CD4-positive, CD25-positive, alpha-beta regulatory T cell (primary cell): ENCODE results near the gene SMYD5. TPM values are rescaled to one million over a fixed set of nuclear protein-coding genes. Genes with fewer than 3 reads are reported as not detected.
A peak's percentile ranks its signal among the peaks of the same experiment; 100 is the strongest.
"Not testable (repeated sequence)": the region's sequence is repeated elsewhere in the genome, so short reads cannot be mapped to it uniquely, and the experiment has no call there.

Experiments
- ATAC-seq, 2 donors: fragments of 150-1000 bp; cut with Tn5 transposase; one replicate each; pipeline ENCODE4 v1.10.0; 2021; ENCODE audit warnings: low read depth in 2 of 2, moderate number of reproducible peaks in 2 of 2, moderate library complexity in 1 of 2
- DNase-seq, 3 donors: peaks; one replicate each; pipeline versions ENCODE4 v3.0.0 to v3.0.0-alpha.2; 2012 to 2022; ENCODE audit warnings: mixed read lengths in 1 of 3
- H3K27ac ChIP-seq: one replicate; pipeline ENCODE4 v1.7.0; 2013; ENCODE audit warnings: mild to moderate bottlenecking, low read length; ENCODE audit not compliant: insufficient read depth, poor library complexity, severe bottlenecking
- H3K27me3 ChIP-seq: one replicate; pipeline ENCODE4 v1.7.0; 2013; ENCODE audit warnings: low read length; ENCODE audit not compliant: control insufficient read depth, insufficient read depth
- H3K36me3 ChIP-seq: one replicate; pipeline ENCODE4 v1.7.0; 2013; ENCODE audit warnings: mild to moderate bottlenecking, low read length, moderate library complexity; ENCODE audit not compliant: control insufficient read depth, insufficient read depth
- H3K4me1 ChIP-seq: 2 replicates; pipeline ENCODE4 v1.7.0; 2013; ENCODE audit warnings: mild to moderate bottlenecking, low read length; ENCODE audit not compliant: insufficient read depth, control insufficient read depth, poor library complexity, severe bottlenecking
- H3K4me3 ChIP-seq: one replicate; pipeline ENCODE4 v1.7.0; 2013; ENCODE audit warnings: low read depth, mild to moderate bottlenecking, low read length, moderate library complexity
- H3K9me3 ChIP-seq, 2 experiments: 1 replicate in 1 of 2; 2 replicates in 1 of 2; pipeline ENCODE4 v1.7.0; 2013; ENCODE audit warnings: low read length in 2 of 2, mild to moderate bottlenecking in 1 of 2, moderate library complexity in 1 of 2; ENCODE audit not compliant: control insufficient read depth in 2 of 2
- H3K27ac Mint-ChIP-seq, 3 donors: one replicate each; pipeline ENCODE4 v1.8.0; 2020 to 2022; ENCODE audit warnings: mild to moderate bottlenecking in 3 of 3, mixed read lengths in 3 of 3, moderate library complexity in 2 of 3
- H3K27me3 Mint-ChIP-seq: one replicate; pipeline ENCODE4 v1.8.0; 2022; ENCODE audit warnings: mild to moderate bottlenecking, mixed read lengths
- H3K36me3 Mint-ChIP-seq: one replicate; pipeline ENCODE4 v1.8.0; 2020; ENCODE audit warnings: mixed read lengths
- H3K4me1 Mint-ChIP-seq, 4 donors: one replicate each; pipeline ENCODE4 v1.8.0; 2020 to 2022; ENCODE audit warnings: mixed read lengths in 4 of 4, mild to moderate bottlenecking in 1 of 4
- H3K4me3 Mint-ChIP-seq, 4 donors: one replicate each; pipeline ENCODE4 v1.8.0; 2020 to 2022; ENCODE audit warnings: mild to moderate bottlenecking in 4 of 4, mixed read lengths in 4 of 4, moderate library complexity in 3 of 4
- H3K9me3 Mint-ChIP-seq, 7 donors: one replicate each; pipeline ENCODE4 v1.8.0; 2020 to 2022; ENCODE audit warnings: mixed read lengths in 7 of 7, mild to moderate bottlenecking in 3 of 7, moderate library complexity in 2 of 7
- polyA plus RNA-seq, 4 donors: library from polyadenylated mRNA; unstranded; fragments of 300-500 nt; fragmentation: Illumina TruSeq; gene quantifications; one replicate each; pipeline ENCODE4 v1.2.3, GENCODE V29; 2021
- total RNA-seq: library from RNA; stranded (reverse); gene quantifications from one replicate; pipeline ENCODE4 v1.2.3, GENCODE V29; 2022

SMYD5 gene
- total and polyA plus RNA-seq, 5 donors from 2014 or later, result 13.8 to 30.3 (median 18.5) TPM

GRCh38 chr2:73187549-73187948, 26.5 kb upstream of the SMYD5 start:
- Histone ChIP-seq H3K4me3 (no peak overlapping the region), H3K27ac (no peak overlapping the region), H3K9me3 (no peaks in the 10 kb centered on the region), H3K36me3 (no peaks in the 10 kb centered on the region), H3K4me1 (no peaks in the 10 kb centered on the region), H3K27me3 (peaks cover 6% of the 10 kb centered on the region)
- Mint-ChIP-seq H3K4me3 (no peak overlapping the region), H3K4me1 (no peaks in the 10 kb centered on the region), H3K9me3 (peaks cover 0 to 6% (median 0%) of the 10 kb centered on the region in 7 donors), H3K27me3 (peaks cover 37% of the 10 kb centered on the region), H3K27ac (no peak overlapping the region), H3K36me3 (no peaks in the 10 kb centered on the region)
- DNase-seq (no peak), ATAC-seq (no peak)

DNA sequence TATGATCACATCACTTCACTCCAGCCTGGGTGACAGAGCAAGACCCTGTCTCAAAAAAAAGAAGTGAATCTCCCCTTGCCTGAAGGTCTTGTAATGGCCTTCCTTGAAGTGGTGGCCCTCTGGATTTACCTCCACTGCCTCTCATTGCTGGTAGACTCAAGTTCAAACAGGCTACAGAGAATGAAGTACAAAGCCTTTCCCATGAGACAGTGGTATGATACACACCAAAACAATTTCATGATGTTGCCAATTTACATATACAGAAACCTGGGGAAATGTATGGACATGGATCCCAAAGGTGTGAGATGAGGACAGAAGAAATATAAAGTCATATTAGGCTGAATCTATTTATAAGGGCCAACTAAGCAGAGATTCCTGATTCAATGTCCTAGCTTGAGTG, 16.5 kb upstream of the SMYD5 start:
- ATAC-seq (no peak), DNase-seq (no peak)
- no peak overlapping the region for H3K4me3 Mint-ChIP-seq
- no peak overlapping the region for H3K4me3 ChIP-seq
- no peak overlapping the region for H3K27ac Mint-ChIP-seq
- H3K9me3 ChIP-seq, result no peaks in the 10 kb centered on the region
- peaks cover 27% of the 10 kb centered on the region for H3K27me3 ChIP-seq
- peaks cover 0 to 2% (median 0%) of the 10 kb centered on the region in 7 donors for H3K9me3 Mint-ChIP-seq
- no peak overlapping the region for H3K27ac ChIP-seq
- no peaks in the 10 kb centered on the region for H3K36me3 Mint-ChIP-seq
- peaks cover 4% of the 10 kb centered on the region for H3K4me1 ChIP-seq
- peaks cover 0 to 7% (median 3%) of the 10 kb centered on the region in 4 donors for H3K4me1 Mint-ChIP-seq
- H3K36me3 ChIP-seq, result no peaks in the 10 kb centered on the region
- peaks cover 67% of the 10 kb centered on the region for H3K27me3 Mint-ChIP-seq

- Mint-ChIP-seq H3K27me3 (peaks cover 82% of the 10 kb centered on the region), H3K4me1 (peaks cover 0 to 13% (median 5%) of the 10 kb centered on the region in 4 donors)
- H3K27ac Mint-ChIP-seq, ATAC-seq, DNase-seq, H3K27ac ChIP-seq, H3K9me3 Mint-ChIP-seq, H3K36me3 Mint-ChIP-seq, H3K4me3 Mint-ChIP-seq, H3K4me3 ChIP-seq, H3K36me3 ChIP-seq, H3K9me3 ChIP-seq: not testable (repeated sequence)
- H3K27me3 ChIP-seq, result peaks cover 27% of the 10 kb centered on the region
- peaks cover 13% of the 10 kb centered on the region for H3K4me1 ChIP-seq
Measured at GRCh38 chr2:73200281-73200680, 13.8 kb upstream of the SMYD5 start.

GRCh38 chr2:73202156-73203054, 11.6 kb upstream of the SMYD5 start, which contains the start of gene NOTO:
Gene NOTO (plus strand): TSS chr2:73202574. CDS start chr2:73202667, 93 bp downstream.
- ATAC-seq (no peak), DNase-seq (peak in 1 of 3 donors; percentile 8)
- Histone ChIP-seq H3K27me3 (peaks cover 28% of the 10 kb centered on the region), H3K27ac (no peak within 1 kb of the TSS), H3K4me3 (no peak within 1 kb of the TSS), H3K36me3 (no peaks in the 10 kb centered on the region), H3K9me3 (no peaks in the 10 kb centered on the region), H3K4me1 (peaks cover 13% of the 10 kb centered on the region)
- Mint-ChIP-seq H3K9me3 (peaks cover 0 to 5% (median 0%) of the 10 kb centered on the region in 7 donors), H3K4me1 (peaks cover 0 to 13% (median 5%) of the 10 kb centered on the region in 4 donors), H3K4me3 (peak within 1 kb of the TSS; percentile 6 to 68 (median 58)), H3K36me3 (no peaks in the 10 kb centered on the region), H3K27me3 (peaks cover 77% of the 10 kb centered on the region), H3K27ac (no peak within 1 kb of the TSS)

DNA sequence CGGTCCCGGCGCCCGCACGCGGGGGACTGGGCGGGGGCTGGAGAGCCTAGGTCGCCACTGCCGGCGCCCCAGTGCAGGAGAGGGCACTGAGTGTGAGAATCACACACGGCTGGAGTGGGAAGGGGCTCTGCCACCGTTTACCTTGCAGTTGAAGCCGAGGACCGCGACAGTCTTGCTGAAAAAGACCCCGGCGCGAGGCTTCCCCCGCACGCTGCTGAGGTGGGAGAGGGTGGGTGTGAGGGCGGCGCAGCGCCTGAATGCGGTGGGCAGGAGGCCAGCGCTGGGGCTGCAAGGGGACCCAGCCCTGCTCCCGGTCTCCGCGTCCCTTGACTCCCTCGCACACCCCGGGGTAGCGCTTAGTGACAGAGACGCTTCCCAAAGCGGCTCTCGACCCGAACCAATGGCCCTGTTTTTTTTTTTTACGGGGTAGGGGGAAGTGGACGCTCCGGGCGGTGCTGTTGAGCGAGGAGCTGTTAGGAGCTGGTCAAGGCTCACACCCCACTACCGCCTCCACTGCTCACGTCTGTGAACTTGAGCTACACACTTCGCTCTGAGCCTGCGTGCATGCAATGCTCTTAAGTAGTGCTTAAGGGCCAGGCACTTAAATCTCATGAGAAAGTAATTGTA, 10.9 kb upstream of the SMYD5 start:
- no peak for DNase-seq
- H3K36me3 Mint-ChIP-seq, result no peaks in the 10 kb centered on the region
- Histone ChIP-seq H3K27me3 (peaks cover 23% of the 10 kb centered on the region), H3K4me1 (peaks cover 13% of the 10 kb centered on the region), H3K9me3 (no peaks in the 10 kb centered on the region), H3K27ac (no peak overlapping the region), H3K36me3 (no peaks in the 10 kb centered on the region), H3K4me3 (no peak overlapping the region)
- H3K4me1 Mint-ChIP-seq, result peaks cover 0 to 13% (median 5%) of the 10 kb centered on the region in 4 donors
- H3K27ac Mint-ChIP-seq, result no peak overlapping the region
- peak in 1 of 2 donors; percentile 20 for ATAC-seq
- peaks cover 0 to 5% (median 0%) of the 10 kb centered on the region in 7 donors for H3K9me3 Mint-ChIP-seq
- peaks cover 80% of the 10 kb centered on the region for H3K27me3 Mint-ChIP-seq
- H3K4me3 Mint-ChIP-seq, result peak overlapping the region in 2 of 4 donors; percentile 44 to 60

GRCh38 chr2:73205611-73206010, 8.4 kb upstream of the SMYD5 start:
- Histone ChIP-seq H3K27me3 (peaks cover 16% of the 10 kb centered on the region), H3K36me3 (no peaks in the 10 kb centered on the region)
- peaks cover 67% of the 10 kb centered on the region for H3K27me3 Mint-ChIP-seq

DNA sequence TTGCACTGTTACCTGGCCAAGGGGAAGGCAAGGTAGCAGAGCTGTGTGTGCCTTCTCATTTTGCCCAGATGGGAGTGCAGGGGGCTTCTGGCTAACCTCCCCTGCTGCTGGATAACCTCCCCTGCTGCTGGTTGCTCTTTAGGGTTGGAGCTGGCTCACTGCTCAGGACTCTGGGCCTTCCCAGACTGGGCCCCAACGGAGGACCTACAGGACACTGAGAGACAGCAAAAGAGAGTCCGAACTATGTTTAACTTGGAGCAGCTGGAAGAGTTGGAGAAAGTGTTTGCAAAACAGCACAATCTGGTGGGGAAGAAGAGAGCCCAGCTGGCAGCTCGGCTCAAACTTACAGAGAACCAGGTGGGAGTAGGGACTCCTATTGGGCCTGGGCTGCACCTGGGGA, 5.8 kb upstream of the SMYD5 start:
- no peak overlapping the region for H3K27ac Mint-ChIP-seq
- H3K27me3 Mint-ChIP-seq, result peaks cover 48% of the 10 kb centered on the region
- no peak overlapping the region for H3K27ac ChIP-seq
- no peak for DNase-seq
- no peaks in the 10 kb centered on the region for H3K36me3 ChIP-seq
- no peaks in the 10 kb centered on the region for H3K9me3 ChIP-seq
- ATAC-seq, result no peak
- H3K4me3 ChIP-seq, result no peak overlapping the region
- H3K27me3 ChIP-seq, result peaks cover 8% of the 10 kb centered on the region
- H3K4me1 Mint-ChIP-seq, result peaks cover 0 to 15% (median 8%) of the 10 kb centered on the region in 4 donors
- peaks cover 13% of the 10 kb centered on the region for H3K4me1 ChIP-seq
- peaks cover 4% of the 10 kb centered on the region for H3K36me3 Mint-ChIP-seq
- H3K4me3 Mint-ChIP-seq, result no peak overlapping the region
- H3K9me3 Mint-ChIP-seq, result peaks cover 0 to 3% (median 0%) of the 10 kb centered on the region in 7 donors

More at GRCh38 chr2:73205611-73206010, 8.4 kb upstream of the SMYD5 start:
- Histone ChIP-seq H3K27ac (no peak overlapping the region), H3K4me1 (peaks cover 13% of the 10 kb centered on the region), H3K4me3 (no peak overlapping the region), H3K9me3 (no peaks in the 10 kb centered on the region)
- Mint-ChIP-seq H3K4me1 (peaks cover 0 to 13% (median 5%) of the 10 kb centered on the region in 4 donors), H3K36me3 (peaks cover 4% of the 10 kb centered on the region), H3K27ac (no peak overlapping the region), H3K4me3 (no peak overlapping the region), H3K9me3 (peaks cover 0 to 5% (median 0%) of the 10 kb centered on the region in 7 donors)
- ATAC-seq (no peak), DNase-seq (no peak)
